Epithelial cell of proximal tubule (primary cell): ENCODE data around the gene TSPAN17. TPM values are rescaled to one million over a fixed set of nuclear protein-coding genes. Genes with fewer than 3 reads are reported as not detected.

ENCODE experiments used
- DNase-seq: peaks from one replicate; pipeline ENCODE4 v3.0.0-alpha.2; 2011; ENCODE audit warnings: low read depth
- H3K4me3 ChIP-seq: 2 replicates; pipeline ENCODE4 v1.5.1; 2011; ENCODE audit warnings: low read depth, mild to moderate bottlenecking, low read length
- total RNA-seq: library from RNA; depleted of rRNA; stranded (reverse); fragments of >200 nt; gene quantifications from 2 replicates; pipeline ENCODE4 v1.2.3, GENCODE V29; 2015
- TF ChIP-seq, protein P1 (sequence below): conservative IDR thresholded peaks from 2 replicates; pipeline ENCODE4 v1.5.1; 2012; ENCODE audit warnings: low read depth, mild to moderate bottlenecking, low read length

TSPAN17 gene
- total RNA-seq, 1 donor from 2014 or later = 29.1 TPM

DNA sequence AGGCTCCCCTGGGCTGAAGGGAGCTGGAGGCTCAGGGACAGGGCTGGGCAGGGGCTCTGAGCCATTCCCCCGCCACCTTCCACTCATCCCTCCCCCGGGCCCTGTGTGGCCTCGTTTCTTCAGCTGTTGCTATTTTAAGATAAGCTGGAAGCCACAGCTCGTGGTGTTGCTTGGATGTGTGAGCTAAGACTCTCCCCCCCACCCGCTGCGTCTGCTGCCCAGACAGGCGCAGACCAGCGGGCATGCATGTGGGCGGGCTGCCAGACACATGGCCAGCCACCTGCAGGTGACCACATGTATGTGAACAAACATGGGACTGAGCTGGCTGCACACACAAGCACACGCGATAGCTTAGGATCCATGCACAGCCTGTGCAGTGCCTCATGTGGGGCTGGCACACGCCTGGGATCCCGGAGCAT lies 25.6 kb upstream of the TSPAN17 start:
- TF ChIP-seq, protein P1, sequence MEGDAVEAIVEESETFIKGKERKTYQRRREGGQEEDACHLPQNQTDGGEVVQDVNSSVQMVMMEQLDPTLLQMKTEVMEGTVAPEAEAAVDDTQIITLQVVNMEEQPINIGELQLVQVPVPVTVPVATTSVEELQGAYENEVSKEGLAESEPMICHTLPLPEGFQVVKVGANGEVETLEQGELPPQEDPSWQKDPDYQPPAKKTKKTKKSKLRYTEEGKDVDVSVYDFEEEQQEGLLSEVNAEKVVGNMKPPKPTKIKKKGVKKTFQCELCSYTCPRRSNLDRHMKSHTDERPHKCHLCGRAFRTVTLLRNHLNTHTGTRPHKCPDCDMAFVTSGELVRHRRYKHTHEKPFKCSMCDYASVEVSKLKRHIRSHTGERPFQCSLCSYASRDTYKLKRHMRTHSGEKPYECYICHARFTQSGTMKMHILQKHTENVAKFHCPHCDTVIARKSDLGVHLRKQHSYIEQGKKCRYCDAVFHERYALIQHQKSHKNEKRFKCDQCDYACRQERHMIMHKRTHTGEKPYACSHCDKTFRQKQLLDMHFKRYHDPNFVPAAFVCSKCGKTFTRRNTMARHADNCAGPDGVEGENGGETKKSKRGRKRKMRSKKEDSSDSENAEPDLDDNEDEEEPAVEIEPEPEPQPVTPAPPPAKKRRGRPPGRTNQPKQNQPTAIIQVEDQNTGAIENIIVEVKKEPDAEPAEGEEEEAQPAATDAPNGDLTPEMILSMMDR = no peak
- no peak overlapping the region for H3K4me3 ChIP-seq
- no peak for DNase-seq

DNA sequence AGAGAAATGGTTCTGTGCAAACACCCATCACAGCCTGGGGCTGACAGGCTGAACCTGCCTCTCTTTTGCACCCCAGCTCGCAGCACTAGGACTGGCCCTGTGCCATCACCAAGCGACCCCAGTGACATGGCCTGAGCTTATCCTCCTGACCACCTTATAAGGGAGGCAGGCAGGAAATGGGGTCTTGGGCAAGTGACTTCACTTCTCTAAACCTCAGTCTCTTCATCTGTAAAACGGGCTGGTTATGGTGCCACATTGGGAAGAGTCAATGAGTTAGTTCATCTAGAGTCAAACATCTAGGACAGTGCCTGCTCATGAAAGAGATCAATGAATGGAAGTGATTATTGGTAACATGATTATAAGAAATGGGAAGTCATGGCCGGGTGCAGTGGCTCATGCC lies 23.1 kb upstream of the TSPAN17 start:
- DNase-seq = no peak
- TF ChIP-seq, protein P1 = no peak
- no peak overlapping the region for H3K4me3 ChIP-seq

DNA sequence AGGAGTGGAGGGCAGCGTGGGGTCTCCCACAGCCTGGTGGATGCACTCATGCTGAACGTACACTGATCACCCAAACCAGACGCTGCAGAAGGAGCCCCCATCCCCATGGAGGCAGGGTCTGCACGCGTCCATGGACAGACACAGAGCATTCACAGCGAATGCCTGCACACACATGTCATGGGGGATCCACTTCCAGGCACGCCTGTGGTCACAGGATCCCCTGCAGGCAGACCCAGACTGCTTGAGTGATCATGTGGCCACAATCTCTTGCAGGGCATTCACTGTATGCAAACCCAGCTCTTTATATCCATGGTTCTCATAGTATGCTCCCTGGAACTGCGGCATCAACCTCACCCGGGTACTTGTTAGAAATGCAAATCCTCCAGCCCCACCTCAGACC lies 22.3 kb upstream of the TSPAN17 start:
- TF ChIP-seq, protein P1 = no peak
- no peak for DNase-seq
- no peak overlapping the region for H3K4me3 ChIP-seq

DNA sequence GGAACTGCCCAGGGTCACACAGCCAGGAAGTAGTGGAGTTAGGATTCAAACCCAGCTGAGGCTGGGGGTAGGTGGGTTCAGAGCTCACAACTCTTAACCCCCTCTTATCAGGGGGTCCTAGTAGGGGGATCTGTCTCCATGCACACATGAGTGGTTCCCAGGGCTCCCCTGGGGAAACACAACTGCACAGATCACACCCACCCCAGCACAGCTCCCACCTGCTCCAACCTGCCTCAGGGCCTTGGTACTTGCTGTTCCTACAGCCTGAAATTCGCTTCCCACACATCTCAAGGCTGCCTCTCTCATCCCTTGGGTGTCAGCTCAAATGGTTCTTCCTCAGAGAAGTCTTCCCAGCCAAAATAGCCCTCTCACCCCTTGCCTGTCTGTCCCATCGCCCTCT lies 21.8 kb upstream of the TSPAN17 start:
- TF ChIP-seq, protein P1 = no peak
- no peak overlapping the region for H3K4me3 ChIP-seq
- no peak for DNase-seq

DNA sequence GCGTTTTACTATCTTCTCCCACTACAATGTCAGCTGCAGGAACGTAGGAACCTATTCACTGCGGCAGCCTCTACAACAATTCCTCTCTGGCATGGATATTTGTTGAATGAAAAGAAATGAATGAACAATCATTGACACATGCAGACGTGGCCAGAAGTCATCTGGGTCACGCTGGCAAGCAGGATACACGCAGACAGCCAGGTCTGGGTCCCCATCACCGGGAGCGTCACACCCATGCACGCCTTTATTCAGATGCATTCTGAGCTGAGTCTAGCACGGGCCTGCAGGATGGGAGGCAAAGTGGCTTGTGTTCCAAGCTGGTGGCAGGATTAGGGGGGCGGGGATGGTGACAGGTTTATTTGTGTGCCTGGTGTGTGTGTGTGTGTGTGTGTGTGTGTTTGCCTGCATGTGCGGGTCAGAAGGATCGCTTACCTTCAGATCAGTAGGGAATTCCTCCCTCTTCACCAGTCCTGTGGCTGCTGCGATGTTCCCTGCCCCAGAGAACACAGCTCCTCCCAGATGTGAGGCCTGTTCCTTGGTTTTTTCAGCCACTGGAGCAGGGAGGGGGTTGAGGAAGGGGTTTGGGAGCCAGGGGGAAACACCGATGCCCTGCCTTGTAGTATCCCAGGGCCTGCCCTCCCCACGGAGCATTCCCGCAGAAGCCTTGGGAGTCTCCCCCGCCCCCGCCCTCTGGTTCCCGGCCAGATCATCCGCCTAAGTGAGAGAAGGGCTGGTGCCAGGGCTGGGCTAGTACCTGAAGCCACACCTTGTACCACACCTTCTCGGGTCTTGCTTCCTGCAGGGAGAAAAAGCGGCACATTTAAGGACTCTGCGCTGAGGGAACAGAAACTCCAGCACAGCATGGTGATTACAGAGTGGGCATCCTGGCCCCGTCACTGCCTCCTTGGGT lies 21.1 kb upstream of the TSPAN17 start:
- TF ChIP-seq, protein P1 = no peak
- DNase-seq = no peak
- no peak overlapping the region for H3K4me3 ChIP-seq

DNA sequence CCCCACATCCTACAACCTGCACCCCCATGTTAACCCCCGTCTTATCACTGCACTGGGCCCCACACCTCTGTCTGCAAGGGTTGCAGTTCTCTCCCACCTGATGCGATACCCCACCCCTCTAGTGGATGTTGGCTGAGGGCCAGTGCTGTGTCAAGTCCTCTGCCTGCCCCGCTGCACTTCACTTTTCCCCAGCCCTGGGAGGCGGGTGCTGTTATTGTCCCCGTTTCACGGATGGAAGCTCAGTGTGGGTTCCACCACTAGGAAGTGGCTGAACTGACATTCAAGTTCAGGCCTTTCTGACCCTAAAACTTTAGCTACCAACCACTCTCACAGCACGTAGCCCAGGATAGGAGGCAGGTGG lies 20.4 kb upstream of the TSPAN17 start:
- no peak overlapping the region for H3K4me3 ChIP-seq
- TF ChIP-seq, protein P1 = no peak
- DNase-seq = no peak

DNA sequence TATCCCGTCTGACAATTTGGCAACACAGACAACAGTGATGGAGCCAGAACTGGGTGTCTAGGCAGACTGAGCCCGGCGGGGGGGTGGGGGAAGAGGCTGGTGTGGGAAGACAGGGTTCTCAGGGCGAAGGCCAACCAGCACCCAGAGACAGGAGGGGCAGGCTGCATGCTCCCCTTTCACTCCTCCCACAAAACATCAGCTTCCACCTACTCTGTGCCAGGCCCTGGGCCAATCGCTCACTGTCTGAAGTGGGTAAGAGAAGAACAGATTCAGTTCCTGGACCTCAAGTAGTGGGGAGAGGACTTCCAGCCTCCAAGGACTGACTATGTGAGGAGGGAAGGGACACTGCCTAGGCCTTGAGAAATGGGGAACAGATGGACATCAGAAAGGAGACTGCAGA lies 19.7 kb upstream of the TSPAN17 start:
- DNase-seq = no peak
- TF ChIP-seq, protein P1 = no peak
- H3K4me3 ChIP-seq = no peak overlapping the region
